ENCODE data around the gene FZR1.

Gene FZR1

DNA sequence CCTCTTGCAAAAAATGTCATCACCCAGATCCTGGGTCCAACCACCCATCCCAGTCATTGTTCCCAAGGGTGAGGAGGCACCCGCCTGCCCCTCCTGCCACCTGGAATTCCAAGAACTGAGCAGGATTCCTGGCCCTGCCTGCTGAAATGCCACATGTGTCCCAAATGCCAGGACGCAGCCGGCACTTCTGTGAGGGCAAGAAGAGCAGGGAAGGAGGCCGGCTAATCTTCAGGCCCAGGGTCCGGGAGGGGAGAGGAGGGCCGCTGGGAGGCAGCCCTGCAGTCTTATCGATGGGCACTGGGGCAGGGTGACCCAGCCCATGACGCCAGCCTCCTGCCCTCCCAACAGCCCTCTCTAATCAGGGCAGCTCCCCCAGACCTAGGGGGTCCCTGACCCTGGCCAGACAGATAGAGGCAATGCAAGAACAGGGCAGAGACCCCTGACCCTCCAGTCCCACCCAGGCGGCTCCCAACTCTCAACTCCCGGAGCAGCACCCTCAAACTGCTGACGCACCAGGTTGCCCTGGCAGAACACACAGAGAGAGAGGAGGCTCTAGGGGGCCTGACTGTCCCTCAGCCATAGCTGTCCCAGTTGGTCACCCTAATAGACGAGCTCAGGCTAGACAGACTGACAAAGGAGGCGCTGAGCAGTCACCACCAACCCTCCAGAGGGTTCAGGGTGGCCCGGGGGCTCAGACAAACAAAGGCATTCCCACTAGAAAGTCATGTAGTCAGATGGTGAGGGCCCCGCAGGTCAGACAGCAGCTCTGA lies 49.7 kb downstream of the FZR1 start:
- CTCF ChIA-PET: interaction anchor here (0.7 to 2.9 kb wide), 7 partner anchors 11 to 70 kb away, joined by 3 to 25 read pairs (median 4); partner anchors contain the start of gene GIPC3
- H3K36me3 ChIP-seq (ENCODE audit: control insufficient read depth in 4 of 4, insufficient read depth in 4 of 4, low read length in 3 of 4): peaks cover 0 to 10% (median under 1%) of the 10 kb centered on the region in 4 experiments
- peak overlapping the region in 6 of 7 experiments; percentile 19 to 97 (median 90) for H3K4me3 ChIP-seq (ENCODE audit: control insufficient read depth in 1 of 7, extremely low read depth in 1 of 7, insufficient read depth in 4 of 7, low read depth in 2 of 7, low read length in 6 of 7)

GRCh38 chr19:3556423-3556977 lies 50.4 kb downstream of the FZR1 start:
- DNase-seq: no peak
- peaks cover 6 to 63% (median 52%) of the 10 kb centered on the region in 4 experiments for H3K4me1 ChIP-seq (ENCODE audit: control extremely low read depth in 1 of 4, control insufficient read depth in 4 of 4, insufficient read depth in 4 of 4, low read length in 3 of 4)
- peak overlapping the region; percentile 62 to 97 (median 87) for H3K4me3 ChIP-seq (ENCODE audit: control insufficient read depth in 1 of 7, extremely low read depth in 1 of 7, insufficient read depth in 4 of 7, low read depth in 2 of 7, low read length in 6 of 7)
- WGBS (ENCODE audit: insufficient coverage): 35% methylated on average over 7 of the region's 9 CpGs
- peaks cover 0 to 4% (median 0%) of the 10 kb centered on the region in 4 experiments for H3K36me3 ChIP-seq (ENCODE audit: control insufficient read depth in 4 of 4, insufficient read depth in 4 of 4, low read length in 3 of 4)
- ChIA-PET CTCF (interaction anchor here (0.7 to 2.9 kb wide), 8 partner anchors 8 to 71 kb away, joined by 3 to 25 read pairs (median 4); partner anchors contain the start of gene GIPC3), POLR2A (interaction anchor here (0.6 to 0.8 kb wide), 4 partner anchors 117 to 869 kb away, joined by 3 read pairs; no protein-coding TSS in a partner anchor)
- H3K9me3 ChIP-seq (ENCODE audit: control extremely low read depth in 1 of 5, control insufficient read depth in 4 of 5, insufficient read depth in 2 of 5, low read depth in 1 of 5, low read length in 4 of 5): no peaks in the 10 kb centered on the region
- peak overlapping the region in 1 of 2 experiments; percentile 74 for H3K27ac ChIP-seq (ENCODE audit: insufficient read depth in 1 of 2, low read depth in 1 of 2, low read length in 2 of 2, poor library complexity in 1 of 2, severe bottlenecking in 2 of 2)
- no peaks in the 10 kb centered on the region for H3K27me3 ChIP-seq (replicated peaks in 2 of 5; ENCODE audit: control insufficient read depth in 4 of 5, insufficient read depth in 5 of 5, low read length in 4 of 5)

More for the DNA sequence above, 49.7 kb downstream of the FZR1 start:
- peak overlapping the region in 1 of 2 experiments; percentile 74 for H3K27ac ChIP-seq (ENCODE audit: insufficient read depth in 1 of 2, low read depth in 1 of 2, low read length in 2 of 2, poor library complexity in 1 of 2, severe bottlenecking in 2 of 2)
- no peaks in the 10 kb centered on the region for H3K27me3 ChIP-seq (replicated peaks in 2 of 5; ENCODE audit: control insufficient read depth in 4 of 5, insufficient read depth in 5 of 5, low read length in 4 of 5)
- H3K9me3 ChIP-seq (ENCODE audit: control extremely low read depth in 1 of 5, control insufficient read depth in 4 of 5, insufficient read depth in 2 of 5, low read depth in 1 of 5, low read length in 4 of 5): no peaks in the 10 kb centered on the region
- no peak for DNase-seq
- WGBS (ENCODE audit: insufficient coverage): 92% methylated on average over 11 of the region's 15 CpGs
- POLR2A ChIA-PET: interaction anchor here (0.6 to 0.7 kb wide), 2 partner anchors 118 to 870 kb away, joined by 3 read pairs; no protein-coding TSS in a partner anchor
- peaks cover 6 to 63% (median 52%) of the 10 kb centered on the region in 4 experiments for H3K4me1 ChIP-seq (ENCODE audit: control extremely low read depth in 1 of 4, control insufficient read depth in 4 of 4, insufficient read depth in 4 of 4, low read length in 3 of 4)

DNA sequence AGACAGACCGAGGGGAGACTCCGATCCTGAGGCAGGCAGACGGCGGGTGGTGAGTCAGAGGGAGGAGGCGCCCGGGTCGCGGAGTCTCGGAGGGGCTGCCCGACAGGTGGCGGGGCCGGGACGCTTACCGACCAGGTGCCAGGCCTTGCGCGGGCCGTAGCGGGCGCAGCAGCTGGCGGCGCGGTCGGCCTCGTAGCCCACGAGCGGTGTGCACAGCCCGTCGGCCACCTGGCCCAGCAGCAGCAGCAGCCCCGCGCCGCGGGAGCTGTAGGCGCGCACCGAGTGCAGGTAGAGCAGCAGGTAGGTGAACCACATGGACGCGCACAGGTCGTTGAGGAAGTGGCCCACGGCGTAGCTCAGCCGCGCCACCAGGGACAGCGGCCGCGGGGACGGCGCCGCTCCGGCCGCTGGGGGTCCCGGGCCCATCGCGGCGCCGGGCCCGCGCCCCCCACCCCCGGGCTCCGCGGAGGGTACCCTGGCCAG lies 50.9 kb downstream of the FZR1 start:
- CTCF ChIA-PET: interaction anchor here (0.9 to 2.9 kb wide), 7 partner anchors 9 to 52 kb away, joined by 3 to 25 read pairs (median 4); partner anchors contain the start of gene GIPC3
- POLR2A ChIA-PET: interaction anchor here (0.7 to 0.8 kb wide), 4 partner anchors 13 to 173 kb away, joined by 3 to 4 read pairs (median 3); no protein-coding TSS in a partner anchor
- Histone ChIP-seq H3K27me3 (replicated peaks in 2 of 5; ENCODE audit: control insufficient read depth in 4 of 5, insufficient read depth in 5 of 5, low read length in 4 of 5) (no peaks in the 10 kb centered on the region), H3K36me3 (ENCODE audit: control insufficient read depth in 4 of 4, insufficient read depth in 4 of 4, low read length in 3 of 4) (peaks cover 0 to 3% (median 0%) of the 10 kb centered on the region in 4 experiments), H3K4me1 (ENCODE audit: control extremely low read depth in 1 of 4, control insufficient read depth in 4 of 4, insufficient read depth in 4 of 4, low read length in 3 of 4) (peaks cover 6 to 63% (median 52%) of the 10 kb centered on the region in 4 experiments), H3K9me3 (ENCODE audit: control extremely low read depth in 1 of 5, control insufficient read depth in 4 of 5, insufficient read depth in 2 of 5, low read depth in 1 of 5, low read length in 4 of 5) (no peaks in the 10 kb centered on the region), H3K27ac (ENCODE audit: insufficient read depth in 1 of 2, low read depth in 1 of 2, low read length in 2 of 2, poor library complexity in 1 of 2, severe bottlenecking in 2 of 2) (peak overlapping the region in 1 of 2 experiments; percentile 74), H3K4me3 (ENCODE audit: control insufficient read depth in 1 of 7, extremely low read depth in 1 of 7, insufficient read depth in 4 of 7, low read depth in 2 of 7, low read length in 6 of 7) (peak overlapping the region; percentile 62 to 97 (median 87))
- DNase-seq: peak in 2 of 3 donors; percentile 66 to 76
- 0% methylated on average over 60 of the region's 60 CpGs for WGBS (ENCODE audit: insufficient coverage)

DNA sequence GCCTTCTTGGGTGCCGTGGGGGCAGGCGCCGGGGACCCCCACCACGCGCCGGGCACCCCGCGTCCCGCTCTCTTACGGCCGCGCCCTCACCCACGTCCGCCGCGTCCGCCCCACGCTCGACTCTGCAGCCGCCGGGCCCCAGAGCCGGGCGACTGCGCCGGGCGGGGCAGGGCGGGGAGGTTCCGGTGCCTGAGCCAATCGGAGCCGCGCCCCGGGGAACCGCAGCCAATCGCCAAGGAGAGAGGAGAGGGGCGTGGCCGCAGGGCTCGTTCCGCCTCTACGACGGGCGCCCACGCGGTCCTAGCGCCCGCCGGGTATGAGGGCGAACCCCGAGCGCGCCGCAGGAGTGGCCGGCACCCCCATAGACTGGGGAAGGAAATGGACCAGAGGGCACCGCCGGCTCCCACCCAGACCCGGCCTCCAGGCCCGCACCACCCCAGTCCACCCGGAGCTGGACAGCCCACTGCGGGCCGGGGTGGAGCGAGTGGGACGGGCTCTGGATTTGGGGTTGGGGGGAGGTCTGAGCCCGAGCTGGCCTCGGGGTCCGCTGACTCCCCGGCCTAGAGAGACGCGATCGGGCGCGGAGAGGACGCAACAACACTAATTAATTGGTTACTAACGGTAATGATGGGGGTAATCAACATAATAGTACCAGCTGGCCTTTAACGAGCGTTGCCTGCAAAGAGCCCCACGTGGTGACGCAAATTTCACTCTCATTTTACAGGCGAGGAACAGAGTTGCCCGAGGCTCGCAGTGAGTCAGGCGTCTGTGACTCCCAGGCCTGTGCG lies 51.5 kb downstream of the FZR1 start, which contains the start of gene MFSD12:
Gene MFSD12, minus strand, starts transcription at position 126 of the 788 bp plus-strand sequence. CDS start 183 bp downstream, outside the sequence.
- WGBS (ENCODE audit: insufficient coverage): under 1% methylated on average over 74 of the region's 81 CpGs
- POLR2A ChIA-PET: interaction anchor here (0.7 to 0.8 kb wide), 3 partner anchors 12 to 173 kb away, joined by 3 to 4 read pairs (median 3); no protein-coding TSS in a partner anchor
- H3K27me3 ChIP-seq (replicated peaks in 2 of 5; ENCODE audit: control insufficient read depth in 4 of 5, insufficient read depth in 5 of 5, low read length in 4 of 5): no peaks in the 10 kb centered on the region

GRCh38 chr19:3563709-3564524 lies 57.8 kb downstream of the FZR1 start:
- WGBS (ENCODE audit: insufficient coverage): 92% methylated on average over 12 of the region's 17 CpGs
- Histone ChIP-seq H3K27me3 (replicated peaks in 2 of 5; ENCODE audit: control insufficient read depth in 4 of 5, insufficient read depth in 5 of 5, low read length in 4 of 5) (no peaks in the 10 kb centered on the region), H3K4me1 (ENCODE audit: control extremely low read depth in 1 of 4, control insufficient read depth in 4 of 4, insufficient read depth in 4 of 4, low read length in 3 of 4) (peaks cover 0 to 11% (median 8%) of the 10 kb centered on the region in 4 experiments), H3K9me3 (ENCODE audit: control extremely low read depth in 1 of 5, control insufficient read depth in 4 of 5, insufficient read depth in 2 of 5, low read depth in 1 of 5, low read length in 4 of 5) (no peaks in the 10 kb centered on the region), H3K27ac (ENCODE audit: insufficient read depth in 1 of 2, low read depth in 1 of 2, low read length in 2 of 2, poor library complexity in 1 of 2, severe bottlenecking in 2 of 2) (no peak overlapping the region), H3K4me3 (ENCODE audit: control insufficient read depth in 1 of 7, extremely low read depth in 1 of 7, insufficient read depth in 4 of 7, low read depth in 2 of 7, low read length in 6 of 7) (no peak overlapping the region), H3K36me3 (ENCODE audit: control insufficient read depth in 4 of 4, insufficient read depth in 4 of 4, low read length in 3 of 4) (no peaks in the 10 kb centered on the region)
- no peak for DNase-seq
- ChIA-PET POLR2A (no interaction called here), CTCF (no interaction called here)

More for the DNA sequence above, 51.5 kb downstream of the FZR1 start, which contains the start of gene MFSD12:
- CTCF ChIA-PET: interaction anchor here (1.2 to 2.9 kb wide), 6 partner anchors 10 to 104 kb away, joined by 3 to 25 read pairs (median 5); no protein-coding TSS in a partner anchor
- Histone ChIP-seq H3K36me3 (ENCODE audit: control insufficient read depth in 4 of 4, insufficient read depth in 4 of 4, low read length in 3 of 4) (peaks cover 0 to 3% (median 0%) of the 10 kb centered on the region in 4 experiments), H3K4me3 (ENCODE audit: control insufficient read depth in 1 of 7, extremely low read depth in 1 of 7, insufficient read depth in 4 of 7, low read depth in 2 of 7, low read length in 6 of 7) (peak within 1 kb of the TSS; percentile 62 to 97 (median 87)), H3K27ac (ENCODE audit: insufficient read depth in 1 of 2, low read depth in 1 of 2, low read length in 2 of 2, poor library complexity in 1 of 2, severe bottlenecking in 2 of 2) (peak within 1 kb of the TSS in 1 of 2 experiments; percentile 74), H3K4me1 (ENCODE audit: control extremely low read depth in 1 of 4, control insufficient read depth in 4 of 4, insufficient read depth in 4 of 4, low read length in 3 of 4) (peaks cover 6 to 60% (median 49%) of the 10 kb centered on the region in 4 experiments), H3K9me3 (ENCODE audit: control extremely low read depth in 1 of 5, control insufficient read depth in 4 of 5, insufficient read depth in 2 of 5, low read depth in 1 of 5, low read length in 4 of 5) (no peaks in the 10 kb centered on the region)
- peak; percentile 92 to 96 (median 95) for DNase-seq

DNA sequence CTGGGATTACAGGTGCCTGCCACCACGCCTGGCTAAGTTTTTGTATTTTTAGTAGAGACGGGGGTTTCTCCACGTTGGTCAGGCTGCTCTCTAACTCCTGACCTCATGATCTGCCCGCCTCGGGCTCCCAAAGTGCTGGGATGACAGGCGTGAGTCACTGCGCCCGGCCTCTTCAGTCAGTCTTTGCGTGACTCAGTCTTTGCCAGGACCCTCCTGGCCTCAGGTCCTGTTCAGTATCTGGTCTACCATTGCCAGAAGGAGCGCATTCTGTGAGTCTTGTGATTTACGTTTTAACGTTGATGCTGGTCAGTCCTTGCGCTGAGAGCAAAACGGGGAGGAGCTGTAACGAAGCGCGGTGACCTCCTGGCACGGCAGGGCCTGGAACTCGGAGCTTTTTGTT lies 59.0 kb downstream of the FZR1 start:
- ChIA-PET CTCF (no interaction called here), POLR2A (no interaction called here)
- H3K9me3 ChIP-seq (ENCODE audit: control extremely low read depth in 1 of 5, control insufficient read depth in 4 of 5, insufficient read depth in 2 of 5, low read depth in 1 of 5, low read length in 4 of 5): no peaks in the 10 kb centered on the region
- no peak overlapping the region for H3K27ac ChIP-seq (ENCODE audit: insufficient read depth in 1 of 2, low read depth in 1 of 2, low read length in 2 of 2, poor library complexity in 1 of 2, severe bottlenecking in 2 of 2)
- no peak overlapping the region for H3K4me3 ChIP-seq (ENCODE audit: control insufficient read depth in 1 of 7, extremely low read depth in 1 of 7, insufficient read depth in 4 of 7, low read depth in 2 of 7, low read length in 6 of 7)
- DNase-seq: no peak
- H3K4me1 ChIP-seq (ENCODE audit: control extremely low read depth in 1 of 4, control insufficient read depth in 4 of 4, insufficient read depth in 4 of 4, low read length in 3 of 4): peaks cover 0 to 11% (median 6%) of the 10 kb centered on the region in 4 experiments
- H3K27me3 ChIP-seq (replicated peaks in 2 of 5; ENCODE audit: control insufficient read depth in 4 of 5, insufficient read depth in 5 of 5, low read length in 4 of 5): no peaks in the 10 kb centered on the region
- no peaks in the 10 kb centered on the region for H3K36me3 ChIP-seq (ENCODE audit: control insufficient read depth in 4 of 4, insufficient read depth in 4 of 4, low read length in 3 of 4)
- WGBS (ENCODE audit: insufficient coverage): 97% methylated on average over 19 of the region's 19 CpGs
